HepG2 (cell line): ENCODE data around the gene PFKFB2.

Experiments used
- DNMT1 ChIP-seq: sonication (generic); formaldehyde crosslinking; IDR thresholded peaks from 2 replicates; pipeline ENCODE4 v1.5.1; 2020; ENCODE audit warnings: mild to moderate bottlenecking, missing genetic modification reagents
- NR2C2 ChIP-seq: sonication (generic); formaldehyde crosslinking; IDR thresholded peaks from 2 replicates; pipeline ENCODE4 v1.4.0; 2020; ENCODE audit warnings: missing genetic modification reagents, mild to moderate bottlenecking, moderate library complexity, borderline replicate concordance
- POLR2AphosphoS2 ChIP-seq: IDR thresholded peaks from 2 replicates; pipeline ENCODE4 v1.6.1; 2011; ENCODE audit warnings: low read depth, low read length, improper control_type of control experiment
- ZFP41 ChIP-seq: sonication (generic); formaldehyde crosslinking; IDR thresholded peaks from 2 replicates; pipeline ENCODE4 v1.4.0; 2020; ENCODE audit warnings: mild to moderate bottlenecking, missing genetic modification reagents, borderline replicate concordance
- ZNF121 ChIP-seq: sonication (generic); formaldehyde crosslinking; IDR thresholded peaks from 2 replicates; pipeline ENCODE4 v1.5.0; 2020; ENCODE audit warnings: mild to moderate bottlenecking, missing genetic modification reagents
- TF ChIP-seq, protein P1 (sequence below): sonication (generic); formaldehyde crosslinking; IDR thresholded peaks from 2 replicates; pipeline ENCODE4 v1.5.0; 2020; ENCODE audit warnings: mild to moderate bottlenecking, missing genetic modification reagents, moderate library complexity

DNA sequence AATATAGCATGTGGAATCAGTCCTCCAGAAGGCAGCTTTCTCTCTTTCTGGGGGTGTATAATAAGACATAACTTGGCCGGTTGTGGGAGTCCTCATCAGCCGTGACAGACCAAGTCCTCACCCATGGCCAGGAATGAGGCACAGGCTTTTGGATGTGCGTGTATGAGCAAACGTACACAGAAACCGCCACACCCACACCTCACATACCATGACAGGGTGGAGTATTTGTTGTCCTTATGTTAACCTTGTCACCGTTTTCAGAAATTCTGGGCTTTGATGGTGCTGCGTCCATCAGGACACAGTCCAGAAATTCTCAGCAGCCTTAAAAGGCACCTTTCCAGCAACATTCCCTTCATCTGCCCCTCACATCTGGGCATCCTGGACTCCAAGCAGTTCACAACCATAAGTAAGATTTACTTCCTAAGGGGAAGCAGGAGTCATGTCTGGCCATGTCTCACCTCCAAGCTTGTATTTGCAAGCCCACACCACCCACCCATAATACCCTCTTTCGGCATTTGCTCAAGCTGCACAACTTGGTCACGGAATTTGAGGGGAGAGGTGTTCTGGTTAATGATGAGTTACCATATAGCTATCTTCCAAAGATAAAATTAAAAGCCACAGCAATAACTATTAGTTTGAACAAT is 32.9 kb upstream of the PFKFB2 start:
- TF ChIP-seq ZNF121 (CRISPR knock-in tag), result no peak
- TF ChIP-seq, protein P1, sequence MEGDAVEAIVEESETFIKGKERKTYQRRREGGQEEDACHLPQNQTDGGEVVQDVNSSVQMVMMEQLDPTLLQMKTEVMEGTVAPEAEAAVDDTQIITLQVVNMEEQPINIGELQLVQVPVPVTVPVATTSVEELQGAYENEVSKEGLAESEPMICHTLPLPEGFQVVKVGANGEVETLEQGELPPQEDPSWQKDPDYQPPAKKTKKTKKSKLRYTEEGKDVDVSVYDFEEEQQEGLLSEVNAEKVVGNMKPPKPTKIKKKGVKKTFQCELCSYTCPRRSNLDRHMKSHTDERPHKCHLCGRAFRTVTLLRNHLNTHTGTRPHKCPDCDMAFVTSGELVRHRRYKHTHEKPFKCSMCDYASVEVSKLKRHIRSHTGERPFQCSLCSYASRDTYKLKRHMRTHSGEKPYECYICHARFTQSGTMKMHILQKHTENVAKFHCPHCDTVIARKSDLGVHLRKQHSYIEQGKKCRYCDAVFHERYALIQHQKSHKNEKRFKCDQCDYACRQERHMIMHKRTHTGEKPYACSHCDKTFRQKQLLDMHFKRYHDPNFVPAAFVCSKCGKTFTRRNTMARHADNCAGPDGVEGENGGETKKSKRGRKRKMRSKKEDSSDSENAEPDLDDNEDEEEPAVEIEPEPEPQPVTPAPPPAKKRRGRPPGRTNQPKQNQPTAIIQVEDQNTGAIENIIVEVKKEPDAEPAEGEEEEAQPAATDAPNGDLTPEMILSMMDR (CRISPR knock-in tag), result no peak
- no peak for TF ChIP-seq DNMT1
- TF ChIP-seq POLR2AphosphoS2, result no peak
- no peak for TF ChIP-seq NR2C2 (CRISPR knock-in tag)
- TF ChIP-seq ZFP41, result no peak
